AG09319 (cell line): ENCODE data around the gene EIPR1.

Experiments used
- DNase-seq: peaks from one replicate; pipeline ENCODE4 v3.0.0-alpha.2; 2010; ENCODE audit warnings: low read depth; ENCODE audit errors: extremely low read depth
- TF ChIP-seq, protein P1 (sequence below): IDR thresholded peaks from 2 replicates; pipeline ENCODE4 v1.5.1; 2011; ENCODE audit warnings: low read depth, mild to moderate bottlenecking, inconsistent platforms, low read length, moderate library complexity

The EIPR1 gene

DNA sequence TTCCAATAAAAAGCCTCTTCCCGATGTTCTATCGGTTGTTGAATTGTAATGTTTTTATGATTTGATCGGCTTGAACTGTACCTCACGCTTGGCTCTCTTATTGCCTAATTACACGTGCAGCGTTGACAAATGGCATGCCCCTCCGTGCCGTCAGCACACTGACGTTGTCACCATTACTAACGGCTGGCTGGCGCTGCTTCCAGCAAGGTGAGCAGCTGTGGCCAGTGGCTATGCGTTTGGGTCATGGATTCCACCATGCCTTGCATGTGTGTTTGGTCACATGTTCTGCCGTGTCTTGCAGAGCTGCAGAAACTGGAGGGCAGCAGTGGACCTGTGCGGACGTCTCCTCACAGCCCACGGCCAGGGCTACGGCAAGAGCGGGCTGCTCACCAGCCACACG, 44.0 kb upstream of the EIPR1 start:
- TF ChIP-seq, protein P1, sequence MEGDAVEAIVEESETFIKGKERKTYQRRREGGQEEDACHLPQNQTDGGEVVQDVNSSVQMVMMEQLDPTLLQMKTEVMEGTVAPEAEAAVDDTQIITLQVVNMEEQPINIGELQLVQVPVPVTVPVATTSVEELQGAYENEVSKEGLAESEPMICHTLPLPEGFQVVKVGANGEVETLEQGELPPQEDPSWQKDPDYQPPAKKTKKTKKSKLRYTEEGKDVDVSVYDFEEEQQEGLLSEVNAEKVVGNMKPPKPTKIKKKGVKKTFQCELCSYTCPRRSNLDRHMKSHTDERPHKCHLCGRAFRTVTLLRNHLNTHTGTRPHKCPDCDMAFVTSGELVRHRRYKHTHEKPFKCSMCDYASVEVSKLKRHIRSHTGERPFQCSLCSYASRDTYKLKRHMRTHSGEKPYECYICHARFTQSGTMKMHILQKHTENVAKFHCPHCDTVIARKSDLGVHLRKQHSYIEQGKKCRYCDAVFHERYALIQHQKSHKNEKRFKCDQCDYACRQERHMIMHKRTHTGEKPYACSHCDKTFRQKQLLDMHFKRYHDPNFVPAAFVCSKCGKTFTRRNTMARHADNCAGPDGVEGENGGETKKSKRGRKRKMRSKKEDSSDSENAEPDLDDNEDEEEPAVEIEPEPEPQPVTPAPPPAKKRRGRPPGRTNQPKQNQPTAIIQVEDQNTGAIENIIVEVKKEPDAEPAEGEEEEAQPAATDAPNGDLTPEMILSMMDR: no peak
- DNase-seq: no peak

DNA sequence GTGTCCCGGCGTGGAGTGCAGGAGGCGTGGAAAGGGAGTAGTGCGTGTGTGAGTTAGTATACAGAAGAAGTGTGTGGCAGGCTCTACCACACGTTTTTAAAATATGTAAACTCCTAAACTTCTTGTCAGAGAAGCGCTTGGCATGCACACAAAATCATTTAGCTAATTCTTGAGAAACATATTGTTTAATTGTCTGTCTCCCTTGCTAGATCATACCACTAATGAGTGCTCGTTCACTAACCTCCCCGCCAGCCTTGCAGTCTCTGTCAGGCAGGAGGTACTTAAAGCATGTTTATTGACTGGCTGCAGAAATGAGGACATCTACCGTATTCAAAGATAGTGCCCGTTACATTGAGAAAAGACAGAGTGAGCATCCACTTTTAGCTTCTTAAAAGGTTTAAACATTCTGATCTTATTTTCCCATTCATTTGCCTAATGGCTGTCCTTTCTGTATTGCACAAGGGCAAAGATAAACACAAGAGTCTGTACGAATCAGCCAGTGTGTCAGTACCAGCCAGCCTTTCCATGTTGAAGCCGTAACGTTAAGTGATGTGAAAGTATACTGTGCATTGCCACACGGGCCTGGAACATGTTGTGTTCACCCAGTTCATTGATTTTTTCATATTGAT, 43.3 kb upstream of the EIPR1 start:
- no peak for DNase-seq
- TF ChIP-seq, protein P1: no peak

DNA sequence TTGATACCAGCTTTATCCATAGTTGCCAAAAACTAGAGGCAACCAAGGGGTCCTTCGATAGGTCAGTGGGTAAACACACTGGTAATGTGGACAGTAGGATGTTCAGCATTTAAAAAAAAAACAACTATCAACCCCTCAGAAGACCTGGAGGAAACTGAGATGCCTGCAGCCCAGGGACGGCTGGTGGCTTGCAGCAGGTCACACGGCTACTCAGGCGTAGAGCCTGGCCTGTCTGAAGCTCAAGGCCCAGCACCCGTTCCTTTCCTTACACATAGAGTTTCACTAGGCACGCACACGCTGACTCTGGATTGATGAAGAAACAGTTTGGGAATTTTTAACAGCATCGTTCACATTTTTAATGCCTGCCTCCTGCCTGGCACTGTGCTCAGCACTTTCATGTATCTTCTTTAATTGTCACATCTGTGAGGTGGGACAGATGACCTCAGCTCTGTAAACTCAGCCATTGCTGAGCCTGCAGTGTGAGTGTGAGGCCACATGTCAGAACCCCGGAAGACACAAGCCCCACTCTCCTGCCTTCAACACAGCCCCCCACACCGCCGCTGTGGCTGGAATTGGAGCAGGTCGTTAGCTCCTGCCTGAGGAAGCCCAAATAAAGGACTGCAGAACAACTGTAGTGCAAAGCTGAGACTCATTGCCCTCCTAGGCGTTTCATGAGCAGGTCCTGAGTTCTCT, 42.6 kb upstream of the EIPR1 start:
- no peak for DNase-seq
- TF ChIP-seq, protein P1: no peak

DNA sequence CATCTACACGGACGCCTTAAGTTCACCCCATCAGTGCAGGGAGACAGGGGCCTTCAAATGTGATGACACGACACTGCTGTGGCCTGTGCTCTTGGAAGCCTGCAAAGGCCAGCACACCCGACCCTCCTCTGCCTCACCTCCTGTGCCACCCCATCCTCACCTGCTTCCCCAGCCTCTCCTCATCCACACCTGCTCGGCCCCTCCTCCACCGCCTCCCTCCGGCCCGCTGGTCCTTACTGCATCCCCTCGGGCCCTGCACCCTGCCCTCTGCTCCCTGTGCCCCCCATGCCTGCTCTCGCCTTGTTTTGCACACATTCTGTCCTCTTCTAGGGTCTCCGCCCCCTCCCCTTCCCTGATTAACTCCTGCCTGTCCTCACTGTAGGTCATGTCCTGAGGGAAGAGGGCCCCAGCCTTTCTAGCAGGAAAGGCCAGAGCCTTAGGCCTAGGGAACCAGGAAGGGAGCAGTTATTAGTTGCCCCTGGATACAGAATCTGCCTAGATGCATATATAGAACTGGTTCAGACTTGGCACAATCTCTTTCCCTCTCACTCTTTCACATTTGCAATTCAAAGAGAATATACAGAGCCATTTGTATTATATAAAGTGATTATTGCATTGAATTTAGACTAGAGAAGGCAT, 41.3 kb upstream of the EIPR1 start:
- TF ChIP-seq, protein P1: no peak
- no peak for DNase-seq

DNA sequence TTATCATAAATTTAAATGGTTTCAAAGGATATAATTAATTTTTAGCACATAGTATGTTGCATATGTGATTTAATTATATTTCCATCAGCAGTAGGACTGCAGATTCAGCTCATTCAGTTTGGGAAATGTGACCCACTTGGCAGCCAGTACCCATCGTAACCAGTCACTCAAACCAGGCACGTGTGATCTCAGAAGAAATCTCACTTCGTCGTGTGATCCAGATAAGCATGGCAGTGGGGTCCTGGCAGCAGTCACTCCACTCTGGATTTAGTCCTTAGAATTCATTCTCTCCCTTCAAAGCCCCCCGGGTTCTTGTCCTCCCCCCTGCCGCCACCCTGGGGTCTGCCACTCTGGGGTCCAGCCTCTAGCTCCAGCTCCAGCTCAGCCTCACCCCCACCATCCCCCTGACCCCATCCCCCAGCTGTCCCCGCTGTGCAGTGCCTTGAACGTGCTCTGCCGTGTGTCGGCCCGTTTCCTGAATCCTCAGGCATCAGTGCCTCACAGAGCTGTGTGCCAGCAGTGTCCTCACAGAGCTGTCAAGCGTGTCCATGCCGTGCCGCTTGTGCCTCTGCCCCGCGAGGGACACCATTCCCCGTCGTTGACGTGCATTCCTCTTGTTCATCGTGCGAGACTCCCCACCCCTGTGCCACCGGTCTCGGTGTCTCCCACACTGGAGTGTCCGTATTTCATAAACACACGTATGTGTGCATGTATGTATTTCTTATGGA, 36.7 kb upstream of the EIPR1 start:
- TF ChIP-seq, protein P1: no peak
- no peak for DNase-seq

DNA sequence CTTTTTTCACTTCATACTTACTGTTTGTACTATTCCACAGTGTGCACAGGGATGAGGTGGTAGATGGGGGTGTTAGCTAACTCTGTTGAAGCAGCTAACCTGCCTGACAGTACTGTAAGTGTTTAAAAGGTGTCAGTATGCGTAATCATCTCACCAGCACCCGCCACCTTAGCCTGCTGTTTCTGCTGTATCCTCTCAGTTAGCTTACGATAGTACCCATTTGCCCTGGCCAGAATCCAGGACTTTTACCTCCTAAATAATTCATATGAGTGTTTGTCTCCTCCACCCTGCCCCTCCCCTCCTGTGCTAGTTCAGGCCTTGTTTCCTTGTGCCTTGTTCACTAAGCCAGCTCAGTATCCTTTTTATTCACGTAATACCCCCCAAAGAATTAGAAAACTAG, 36.1 kb upstream of the EIPR1 start:
- DNase-seq: no peak
- TF ChIP-seq, protein P1: no peak
